ENCODE results near the gene KLHL42.
"Not testable (repeated sequence)": the region's sequence is repeated elsewhere in the genome, so short reads cannot be mapped to it uniquely, and the experiment has no call there.

The KLHL42 gene

DNA sequence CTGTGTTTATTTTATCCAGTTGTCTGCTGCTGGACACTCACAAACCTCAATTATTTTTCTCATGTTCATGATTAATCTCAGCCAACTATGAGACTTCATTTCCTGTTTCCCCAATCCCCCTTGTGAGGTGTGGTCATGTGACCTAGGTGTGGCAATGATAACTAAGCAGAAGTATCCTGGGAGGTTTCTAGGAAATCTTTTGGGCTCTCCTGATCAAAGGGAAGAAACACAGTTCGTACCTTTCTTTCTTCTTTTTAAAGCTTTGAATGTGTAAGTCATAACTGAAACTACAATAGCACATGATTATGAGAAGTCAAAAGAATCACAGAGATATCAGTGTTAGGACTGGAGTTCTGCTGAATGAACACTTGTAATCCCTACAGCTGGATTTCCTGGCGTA lies 34.4 kb downstream of the KLHL42 start:
- no peak overlapping the region for H3K4me3 ChIP-seq (ENCODE audit: low read depth, low read length)

DNA sequence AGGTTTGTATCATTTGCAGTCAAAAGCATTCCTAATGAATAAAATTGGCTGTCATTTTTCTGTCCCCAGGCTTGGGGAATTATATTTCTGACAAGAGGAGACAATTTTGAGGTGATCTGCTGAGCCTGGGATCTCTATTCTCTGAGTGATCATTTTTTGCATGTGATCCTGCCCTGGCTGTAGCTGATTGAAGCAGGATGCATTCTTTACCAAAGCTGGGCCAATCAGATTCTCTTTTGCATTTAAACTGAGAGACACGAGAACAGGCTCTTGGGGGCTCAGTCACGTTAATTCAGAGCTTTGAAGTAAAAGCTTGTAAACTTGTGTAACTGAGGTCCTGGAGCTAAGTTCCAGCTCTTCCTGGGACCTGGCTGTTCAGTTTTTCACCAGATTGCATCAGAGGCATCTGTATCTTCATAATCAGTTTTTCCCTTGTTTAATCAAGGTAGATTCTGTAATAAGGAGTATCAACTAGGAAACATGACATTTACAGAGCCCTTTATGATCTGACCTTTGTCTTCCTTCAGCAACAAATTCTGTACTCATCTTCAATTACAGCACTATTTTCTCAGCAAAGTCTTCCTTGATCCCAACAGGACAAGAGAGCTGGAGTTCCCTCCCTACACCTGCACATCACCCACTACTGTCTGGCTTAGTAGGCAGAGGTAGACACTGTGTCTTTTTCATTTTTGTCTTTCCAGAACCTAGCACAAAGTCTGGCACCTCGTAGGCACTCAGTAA lies 35.0 kb downstream of the KLHL42 start:
- H3K4me3 ChIP-seq (ENCODE audit: low read depth, low read length): no peak overlapping the region

DNA sequence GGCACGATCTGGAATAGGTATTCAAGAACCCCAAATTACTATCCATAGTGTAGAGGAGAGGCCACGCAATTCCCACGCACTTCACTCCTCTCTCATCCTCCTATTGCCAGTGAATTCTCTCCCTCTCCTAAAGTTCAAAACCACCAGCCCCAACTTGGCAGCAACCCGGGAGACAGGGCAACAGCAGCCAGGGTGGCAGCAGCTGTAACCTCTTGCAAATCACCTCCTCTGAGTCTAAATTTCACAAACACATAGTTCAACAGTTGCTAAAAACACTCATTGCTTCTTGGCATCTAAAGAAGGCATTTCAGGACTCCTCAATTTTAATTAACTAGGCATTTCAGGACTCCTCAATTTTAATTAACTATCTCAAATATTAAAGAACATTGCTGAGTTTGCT lies 37.7 kb downstream of the KLHL42 start:
- H3K4me3 ChIP-seq (ENCODE audit: low read depth, low read length): no peak overlapping the region

DNA sequence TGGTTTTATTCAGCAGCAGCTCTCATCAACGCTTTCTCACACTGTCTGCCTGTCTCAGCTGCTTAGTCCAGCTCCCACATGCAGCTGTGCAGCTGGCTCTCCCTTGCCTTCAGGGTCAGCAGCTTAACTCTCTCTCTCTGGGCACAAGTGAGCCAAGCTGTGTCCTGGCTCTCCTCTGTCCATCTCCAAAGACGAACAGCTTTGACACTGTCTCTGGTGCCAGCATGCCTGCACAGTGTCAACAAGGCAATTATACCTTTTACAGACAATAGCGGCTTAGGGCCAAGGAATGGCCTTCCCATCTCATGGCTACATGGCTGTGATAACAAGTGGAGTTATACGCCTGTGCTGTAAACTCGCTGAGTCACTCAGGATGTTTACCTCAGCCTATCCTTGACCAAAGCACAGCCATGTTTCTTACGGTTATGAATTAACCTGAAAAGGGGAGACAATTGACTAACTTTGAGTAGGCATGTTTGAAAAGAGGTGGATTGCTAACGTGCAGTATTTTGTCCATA lies 38.4 kb downstream of the KLHL42 start:
- H3K4me3 ChIP-seq (ENCODE audit: low read depth, low read length): no peak overlapping the region

DNA sequence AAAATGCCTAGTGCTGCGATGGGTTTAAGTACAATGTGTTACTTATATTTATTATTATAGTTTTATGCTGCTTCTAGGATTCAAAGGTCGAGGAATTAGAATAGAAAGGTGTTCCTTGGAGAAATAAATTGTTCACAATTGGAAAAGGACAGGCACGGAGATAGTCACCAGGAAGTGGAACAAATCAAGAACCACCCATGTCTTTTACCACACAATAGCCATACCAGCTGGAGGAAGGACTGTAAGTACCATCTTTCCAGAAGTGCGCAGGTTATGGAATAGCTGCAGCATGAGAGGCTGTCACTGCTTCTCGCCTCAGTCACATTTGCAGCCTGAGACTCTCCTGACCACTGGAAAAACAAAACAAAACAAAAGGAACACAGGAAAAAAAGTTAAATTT lies 40.5 kb downstream of the KLHL42 start:
- H3K4me3 ChIP-seq (ENCODE audit: low read depth, low read length): no peak overlapping the region

DNA sequence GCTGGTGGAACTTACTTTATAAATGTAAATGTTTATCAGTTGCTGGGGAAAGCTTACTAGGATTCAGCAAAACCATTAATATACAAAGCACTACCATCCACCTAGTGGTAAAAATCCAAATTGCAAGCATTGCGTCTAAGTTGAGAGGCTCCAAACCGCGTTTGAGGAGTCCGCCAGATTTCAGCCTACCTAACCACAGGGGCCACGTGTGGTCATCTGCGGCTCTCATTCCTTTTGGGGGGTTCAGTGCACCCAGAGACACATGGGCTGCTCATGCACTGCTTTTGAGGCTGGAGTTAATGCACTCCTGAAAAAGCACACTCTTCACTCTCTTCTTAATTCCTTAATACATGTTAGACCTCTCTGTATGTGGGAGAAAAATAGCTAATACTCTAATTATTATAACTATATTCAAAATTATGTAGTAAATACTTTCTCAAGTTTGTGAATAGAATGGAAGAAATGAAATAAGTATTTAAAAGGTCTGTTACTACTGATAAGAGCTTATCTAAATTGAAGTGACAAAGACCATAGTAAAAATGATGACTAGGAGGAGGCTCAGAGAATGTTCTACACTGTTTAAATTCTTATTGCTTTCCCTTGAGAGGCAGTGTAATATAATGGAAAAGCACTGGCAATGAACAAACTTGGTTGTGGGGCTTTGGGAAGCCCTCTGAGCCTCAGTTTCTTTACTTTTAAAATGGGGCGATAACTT lies 41.4 kb downstream of the KLHL42 start:
- no peak overlapping the region for H3K4me3 ChIP-seq (ENCODE audit: low read depth, low read length)

DNA sequence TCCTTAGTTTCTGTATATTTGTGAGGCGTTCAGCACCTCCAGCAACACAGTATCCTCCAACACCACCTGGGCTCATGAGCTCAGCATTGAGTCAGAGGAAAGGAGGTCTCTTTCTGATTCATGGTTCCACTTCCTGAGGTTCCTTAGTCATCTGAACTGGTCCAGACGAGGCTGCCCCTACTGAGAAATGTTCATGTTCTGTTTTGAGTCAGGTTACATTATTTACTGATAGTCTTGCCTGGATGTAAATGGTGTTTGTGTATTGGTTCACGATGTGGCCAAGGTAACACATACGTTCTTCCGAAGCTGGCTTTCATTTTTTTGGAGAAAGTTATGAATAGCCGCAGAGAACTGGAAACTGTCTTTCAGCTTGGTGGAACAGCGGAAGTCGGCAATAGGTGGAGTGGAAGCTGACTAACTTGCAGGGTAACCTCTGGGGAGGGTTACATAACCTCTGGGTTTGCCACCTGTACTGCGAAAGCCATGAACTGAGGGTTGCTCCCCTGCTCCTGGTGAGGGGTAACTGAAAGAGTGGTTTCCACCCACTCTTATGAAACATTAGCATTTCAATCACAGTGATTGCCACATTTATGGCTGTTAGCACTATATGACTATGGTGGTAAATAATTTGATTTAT lies 42.2 kb downstream of the KLHL42 start:
- no peak overlapping the region for H3K4me3 ChIP-seq (ENCODE audit: low read depth, low read length)

DNA sequence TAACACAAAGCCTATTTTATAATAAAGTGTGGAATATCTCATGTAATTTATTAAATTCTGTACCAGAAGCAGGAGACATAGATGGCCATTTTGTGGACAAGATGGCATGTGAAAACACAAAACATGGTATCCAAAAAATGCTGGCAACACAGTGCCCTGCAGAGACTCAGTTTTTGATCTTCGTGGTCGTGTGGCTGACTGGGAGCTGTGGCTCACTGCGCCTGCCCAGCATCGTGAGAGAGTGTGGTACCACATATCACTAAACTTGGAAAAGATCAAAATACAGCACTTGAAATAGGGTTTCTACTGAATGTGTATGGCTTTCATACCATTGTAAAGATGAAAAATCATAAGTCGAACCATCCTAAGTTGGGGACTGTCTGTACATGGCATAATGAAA lies 43.0 kb downstream of the KLHL42 start:
- no peak overlapping the region for H3K4me3 ChIP-seq (ENCODE audit: low read depth, low read length)

DNA sequence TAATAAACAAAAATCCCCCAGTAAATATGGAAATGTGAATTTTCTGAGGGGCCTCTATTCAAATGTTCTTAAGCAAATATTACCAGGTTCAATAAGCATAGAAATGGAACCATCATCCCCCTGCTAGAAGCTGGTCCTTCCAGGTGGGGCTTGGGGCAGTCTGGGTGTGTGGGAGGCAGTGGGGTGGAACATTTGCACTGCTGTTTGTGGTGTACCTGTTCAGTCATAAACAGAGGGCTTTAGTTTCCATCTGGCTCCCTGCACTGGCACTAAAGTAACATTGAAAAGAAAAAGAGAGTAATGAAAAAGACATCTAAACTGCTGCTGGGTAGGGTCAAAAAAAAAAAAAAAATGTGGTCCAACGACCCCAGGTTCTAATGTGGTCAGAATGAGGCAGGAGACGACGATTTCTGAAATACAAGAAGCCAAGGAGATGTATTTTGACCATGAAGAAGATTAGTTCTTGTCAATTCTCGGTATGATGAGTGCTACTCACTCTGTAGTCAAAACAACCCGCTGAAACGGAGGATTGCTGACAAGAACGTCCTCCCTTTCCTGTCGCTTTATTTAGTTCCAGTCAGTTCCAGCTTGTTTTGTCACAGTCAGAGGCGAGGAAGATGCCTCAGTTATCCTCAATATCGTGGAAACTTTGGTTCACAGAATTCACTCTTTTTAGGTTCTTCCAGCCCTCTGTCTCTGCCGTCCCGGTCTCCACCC lies 44.3 kb downstream of the KLHL42 start:
- no peak overlapping the region for H3K4me3 ChIP-seq (ENCODE audit: low read depth, low read length)

DNA sequence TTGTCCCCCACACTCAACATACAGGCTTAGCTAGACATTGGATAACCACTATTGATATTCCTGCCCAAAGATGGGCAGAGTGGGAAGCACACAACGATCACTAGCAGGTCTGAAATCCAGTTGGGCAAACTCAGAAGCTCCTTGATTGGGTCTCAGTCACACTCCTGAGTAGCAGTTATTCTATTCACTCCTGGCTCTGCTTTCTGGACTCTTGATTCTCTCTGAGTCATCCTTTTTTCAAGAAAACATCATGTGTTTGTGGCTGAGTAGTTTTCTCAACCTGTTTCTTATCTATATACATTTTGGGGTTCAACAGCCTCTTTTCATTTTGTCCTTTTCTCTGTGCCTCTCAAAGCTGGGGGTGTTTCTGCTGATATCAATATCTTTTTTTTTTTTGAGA lies 46.0 kb downstream of the KLHL42 start:
- no peak overlapping the region for H3K4me3 ChIP-seq (ENCODE audit: low read depth, low read length)

DNA sequence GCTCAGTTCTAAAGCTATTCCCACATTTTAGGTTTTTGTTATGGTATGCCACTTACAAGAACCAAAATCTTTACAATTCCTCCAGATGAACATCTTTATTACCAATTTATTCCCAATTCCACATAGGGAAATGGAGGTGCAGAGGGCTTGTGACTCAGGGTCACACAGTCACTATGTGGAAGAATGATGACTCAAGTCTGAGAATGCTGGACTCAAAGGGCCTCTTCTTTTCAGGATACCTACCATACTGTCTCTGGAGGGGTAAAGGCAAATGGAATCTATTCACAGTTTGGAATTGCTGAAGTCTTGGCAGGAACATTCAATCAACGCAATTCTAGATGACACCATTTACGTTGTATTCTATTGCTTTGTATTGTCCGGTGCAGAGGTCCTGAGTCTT lies 48.2 kb downstream of the KLHL42 start:
- no peak overlapping the region for H3K4me3 ChIP-seq (ENCODE audit: low read depth, low read length)

DNA sequence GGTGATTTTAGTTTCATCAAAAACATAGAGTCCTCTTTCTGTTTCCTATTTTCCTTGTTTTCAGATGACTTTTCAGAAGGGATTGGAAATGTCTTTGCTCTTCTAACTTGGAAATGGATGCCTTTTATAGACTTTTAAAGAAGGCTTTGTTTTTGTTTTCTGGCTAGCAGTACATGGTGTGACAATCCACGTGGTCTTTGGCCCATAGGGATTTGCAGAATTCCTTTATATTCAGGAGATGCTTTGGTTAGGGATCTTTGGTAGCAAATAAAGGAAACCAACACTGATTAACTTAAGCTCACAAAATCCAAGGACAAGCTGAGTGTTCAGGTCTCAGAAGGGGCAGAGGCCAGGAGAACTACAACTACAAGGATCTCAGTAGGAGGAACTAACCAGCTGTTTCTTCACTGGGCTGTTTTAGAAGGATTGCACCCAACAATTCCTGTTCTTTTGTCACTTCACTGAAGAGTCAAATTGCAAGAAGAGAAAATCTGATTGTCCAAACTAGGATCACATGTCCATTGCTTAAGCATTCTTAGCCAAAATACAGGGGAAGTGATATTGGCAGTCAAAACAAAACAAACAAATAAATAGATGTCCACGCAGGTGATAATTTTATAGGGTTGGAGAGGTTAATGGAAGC lies 58.6 kb downstream of the KLHL42 start:
- H3K4me3 ChIP-seq (ENCODE audit: low read depth, low read length): no peak overlapping the region

DNA sequence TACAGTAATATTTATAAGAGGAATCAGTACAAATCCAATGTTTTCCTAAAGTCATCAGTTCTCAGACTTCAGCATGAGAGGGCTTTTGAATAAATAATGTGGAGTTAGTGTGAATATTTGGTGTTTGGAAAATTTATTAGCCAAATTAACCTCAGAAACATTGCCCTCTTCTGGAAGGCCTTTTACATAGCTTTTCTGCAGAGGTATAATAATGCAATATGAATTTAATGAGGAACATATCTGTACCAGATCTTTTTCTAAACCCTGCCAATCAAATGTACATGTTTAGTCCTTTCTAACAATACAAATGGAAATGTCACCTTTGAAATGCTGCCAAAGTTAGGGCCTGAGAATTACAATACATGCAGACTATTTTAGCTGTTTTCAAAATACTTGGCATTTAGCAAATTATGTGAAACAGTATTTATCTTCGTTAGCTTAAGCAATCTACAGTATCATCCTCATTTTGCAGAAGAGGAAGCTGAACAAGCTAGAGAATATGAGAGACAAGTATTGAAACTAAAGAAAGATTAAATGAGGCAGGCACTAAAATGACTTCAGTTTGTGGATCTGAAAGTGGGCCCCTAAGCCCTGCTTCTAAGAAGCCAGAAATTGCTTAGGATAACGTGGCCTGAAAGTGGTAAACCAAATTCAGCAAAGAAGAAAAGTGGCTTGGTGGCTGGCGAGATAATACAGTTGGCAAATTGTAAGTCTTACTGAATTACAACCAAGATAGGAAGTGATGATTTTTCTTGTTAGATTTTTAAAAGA lies 60.4 kb downstream of the KLHL42 start:
- H3K4me3 ChIP-seq (ENCODE audit: low read depth, low read length): no peak overlapping the region

DNA sequence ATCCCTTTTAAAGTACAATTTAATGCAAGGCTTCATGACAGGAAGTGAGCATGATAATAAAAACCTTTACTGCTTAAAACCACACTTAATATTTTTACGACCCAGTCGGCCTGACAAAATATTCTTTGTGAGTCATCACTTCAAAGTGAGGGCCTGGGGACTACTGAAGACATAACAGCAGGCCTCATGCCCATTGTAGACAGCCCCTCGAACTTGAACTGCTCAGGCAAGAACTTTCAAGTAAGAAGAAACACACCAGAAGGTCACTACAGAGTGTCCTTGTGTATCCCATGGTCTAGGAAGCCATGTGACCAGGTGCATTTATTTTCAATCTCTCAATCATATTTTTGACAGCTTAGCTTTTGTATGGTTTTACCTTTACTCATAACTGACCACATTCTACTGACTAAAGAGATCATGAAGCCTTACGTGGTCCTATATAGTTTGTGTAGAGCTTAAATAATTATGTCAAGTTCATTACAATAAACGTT lies 61.4 kb downstream of the KLHL42 start:
- no peak overlapping the region for H3K4me3 ChIP-seq (ENCODE audit: low read depth, low read length)

DNA sequence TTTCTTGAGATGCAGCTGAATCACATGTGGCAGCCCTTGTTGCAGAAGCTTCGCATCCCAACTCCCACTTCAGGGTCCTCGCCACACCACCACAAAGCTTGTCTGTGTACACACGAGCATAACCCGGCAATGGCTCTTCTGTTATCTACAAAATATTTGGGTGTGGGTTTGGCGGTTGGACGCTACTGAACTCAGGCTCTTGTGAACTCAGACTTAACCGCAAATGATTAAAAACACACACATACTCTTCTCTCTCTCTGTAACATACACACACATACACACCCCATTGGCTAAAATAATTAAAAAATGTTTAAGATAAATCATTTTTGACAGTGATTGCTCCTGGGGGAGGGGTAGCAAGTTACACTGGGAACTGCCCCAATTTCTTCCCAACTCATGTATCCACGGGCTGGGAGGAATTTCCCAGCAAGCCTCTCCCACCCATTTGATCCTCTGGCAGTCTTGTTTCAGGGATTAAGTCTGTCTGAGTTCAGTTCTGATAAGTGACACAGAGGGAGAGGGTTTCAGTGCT lies 63.7 kb downstream of the KLHL42 start:
- no peak overlapping the region for H3K4me3 ChIP-seq (ENCODE audit: low read depth, low read length)

DNA sequence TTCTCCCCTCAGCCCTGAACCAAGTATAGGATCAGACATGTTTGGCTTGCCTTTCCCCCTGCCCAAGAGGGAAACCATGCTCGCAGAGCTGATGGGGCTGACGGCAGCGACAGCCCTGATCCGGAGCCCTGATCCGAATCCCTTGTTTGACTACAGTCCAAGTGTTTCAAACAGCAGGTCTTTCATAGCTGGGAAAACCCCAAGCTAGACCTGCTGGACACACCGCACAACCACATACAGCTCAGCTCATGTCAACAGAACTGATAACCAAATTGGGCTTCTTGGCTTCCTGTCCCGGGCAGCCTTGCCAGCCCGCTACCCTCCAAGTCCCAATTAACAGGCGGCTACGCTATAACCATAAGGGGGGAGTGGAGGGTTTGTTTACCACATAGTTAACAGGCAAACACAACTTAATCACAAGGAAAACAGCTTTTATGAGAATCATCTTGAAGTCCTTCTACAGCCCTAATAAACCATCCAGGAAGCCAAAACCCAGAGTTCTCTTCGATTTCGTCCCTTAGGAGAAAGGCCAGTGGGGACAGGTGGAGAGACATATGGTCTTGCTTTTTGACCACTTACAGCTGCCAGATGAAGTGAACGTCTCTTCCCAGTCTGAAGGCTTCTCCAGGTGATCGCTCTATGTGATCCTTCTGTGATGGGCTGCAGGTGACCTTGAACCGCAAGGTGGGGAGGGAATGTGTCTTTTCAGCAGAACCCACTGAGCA lies 64.5 kb downstream of the KLHL42 start:
- no peak overlapping the region for H3K4me3 ChIP-seq (ENCODE audit: low read depth, low read length)

DNA sequence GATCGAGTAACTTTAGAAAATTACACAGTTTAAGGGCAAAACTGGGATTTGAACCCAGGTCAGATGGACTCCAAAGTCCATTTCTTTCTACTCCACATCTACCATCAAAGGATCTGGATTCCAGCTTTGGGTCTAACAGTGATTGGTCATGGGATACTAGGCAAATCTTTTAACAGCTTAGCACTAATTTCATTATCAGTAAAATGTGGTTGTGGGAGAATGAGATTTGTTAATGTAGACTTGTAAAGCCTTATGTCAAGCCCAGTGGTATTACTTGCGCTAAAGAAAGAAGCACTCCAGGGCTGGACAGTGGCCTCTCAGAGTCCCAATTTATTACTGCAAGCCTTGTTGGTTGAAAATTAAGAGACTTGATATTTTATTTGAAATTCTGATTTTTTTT lies 65.2 kb downstream of the KLHL42 start:
- no peak overlapping the region for H3K4me3 ChIP-seq (ENCODE audit: low read depth, low read length)

DNA sequence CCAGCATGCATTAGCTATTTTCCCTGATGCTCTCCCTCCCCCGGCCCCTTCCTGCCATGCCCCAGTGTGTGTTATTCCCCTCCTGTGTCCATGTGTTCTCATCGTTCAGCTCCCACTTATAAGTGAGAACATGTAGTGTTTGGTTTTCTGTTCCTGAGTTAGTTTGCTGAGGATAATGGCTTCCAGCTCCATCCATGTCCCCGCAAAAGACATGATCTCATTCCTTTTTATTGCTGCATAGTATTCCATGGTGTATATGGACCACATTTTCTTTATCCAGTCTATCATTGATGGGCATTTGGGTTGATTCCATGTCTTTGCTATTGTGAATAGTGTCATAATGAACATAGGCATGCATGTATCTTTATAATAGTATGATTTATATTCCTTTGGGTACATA lies 65.7 kb downstream of the KLHL42 start:
- H3K4me3 ChIP-seq (ENCODE audit: low read depth, low read length): not testable (repeated sequence)

DNA sequence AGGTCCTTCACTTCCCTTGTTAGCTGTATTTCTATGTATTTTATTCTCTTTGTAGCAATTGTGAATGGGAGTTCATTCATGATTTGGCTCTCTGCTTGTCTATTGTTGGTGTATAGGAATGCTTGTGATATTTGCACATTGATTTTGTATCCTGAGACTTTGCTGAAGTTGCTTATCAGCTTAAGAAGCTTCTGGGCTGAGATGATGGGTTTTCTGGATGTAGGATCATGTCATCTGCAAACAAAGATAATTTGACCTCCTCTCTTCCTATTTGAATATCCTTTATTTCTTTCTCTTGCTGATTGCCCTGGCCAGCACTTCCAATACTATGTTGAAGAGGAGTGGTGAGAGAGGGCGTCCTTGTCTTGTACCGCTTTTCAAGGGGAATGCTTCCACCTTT lies 67.3 kb downstream of the KLHL42 start:
- H3K4me3 ChIP-seq (ENCODE audit: low read depth, low read length): not testable (repeated sequence)

Data from iPS-11a (cell line).